Islet of Langerhans (tissue), 1 donor: ENCODE results near the gene FOLR1.
"Not testable (repeated sequence)": the region's sequence is repeated elsewhere in the genome, so short reads cannot be mapped to it uniquely, and the experiment has no call there.

Experiments used
- FAIRE-seq: peaks from one replicate; lab custom pipeline; 2011; peaks lifted over from hg19 to GRCh38; lab: Jason Lieb, UNC

The FOLR1 gene

GRCh38 chr11:72191961-72192381 lies at the start of gene FOLR1:
FOLR1 (plus strand) TSS chr11:72192140; CDS start chr11:72192174, 34 bp downstream.
- no peak for FAIRE-seq

DNA sequence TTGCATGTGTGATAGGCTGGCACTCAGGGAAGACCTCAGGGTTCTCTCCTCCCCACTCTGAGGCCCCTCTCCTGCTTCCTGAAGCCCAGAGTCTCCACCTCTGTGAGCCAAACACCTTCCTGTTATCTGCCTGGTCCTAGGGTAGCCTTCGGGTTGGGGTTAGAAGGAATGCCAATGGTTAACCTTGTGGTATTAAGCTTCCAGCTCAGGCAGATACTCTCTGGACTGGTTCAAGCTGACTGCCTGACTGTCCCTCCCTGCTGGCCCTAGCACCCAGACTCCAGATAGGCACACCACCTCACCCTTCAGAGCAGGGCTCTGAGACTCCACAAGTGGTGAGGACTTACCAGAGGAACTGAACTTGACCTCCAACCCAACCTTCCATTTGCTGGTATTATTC lies 49.4 kb upstream of the FOLR1 start:
- FAIRE-seq, result not testable (repeated sequence)

GRCh38 chr11:72144807-72145565 lies 47.0 kb upstream of the FOLR1 start:
- no peak for FAIRE-seq

- no peak for FAIRE-seq
Observed at GRCh38 chr11:72146625-72147024, 45.3 kb upstream of the FOLR1 start.

GRCh38 chr11:72150882-72151281 lies 41.1 kb upstream of the FOLR1 start:
- no peak for FAIRE-seq

- FAIRE-seq, result not testable (repeated sequence)
Observed at GRCh38 chr11:72153874-72154273, 38.1 kb upstream of the FOLR1 start.

GRCh38 chr11:72154816-72155215 lies 37.1 kb upstream of the FOLR1 start:
- no peak for FAIRE-seq

- FAIRE-seq, result no peak
Observed at GRCh38 chr11:72155751-72156150, 36.2 kb upstream of the FOLR1 start.

DNA sequence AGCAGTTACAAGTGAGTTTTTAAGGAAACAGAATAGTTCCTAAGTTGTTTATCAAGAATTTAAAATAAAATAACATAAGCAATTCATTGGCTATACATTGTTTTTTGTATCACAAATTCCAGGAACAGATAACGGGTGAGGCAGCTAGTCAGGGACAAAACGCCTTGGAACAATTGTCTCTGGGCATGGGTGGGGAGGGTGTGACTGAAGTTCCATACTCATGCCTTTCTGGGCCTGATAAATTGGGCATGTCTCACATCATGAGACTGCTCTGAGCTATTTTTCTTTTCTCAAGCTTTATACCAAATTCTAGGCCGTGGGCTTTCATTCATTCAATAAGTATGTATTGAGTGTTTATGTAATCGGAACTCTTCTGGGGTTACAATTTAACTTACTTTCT lies 34.8 kb upstream of the FOLR1 start:
- no peak for FAIRE-seq

DNA sequence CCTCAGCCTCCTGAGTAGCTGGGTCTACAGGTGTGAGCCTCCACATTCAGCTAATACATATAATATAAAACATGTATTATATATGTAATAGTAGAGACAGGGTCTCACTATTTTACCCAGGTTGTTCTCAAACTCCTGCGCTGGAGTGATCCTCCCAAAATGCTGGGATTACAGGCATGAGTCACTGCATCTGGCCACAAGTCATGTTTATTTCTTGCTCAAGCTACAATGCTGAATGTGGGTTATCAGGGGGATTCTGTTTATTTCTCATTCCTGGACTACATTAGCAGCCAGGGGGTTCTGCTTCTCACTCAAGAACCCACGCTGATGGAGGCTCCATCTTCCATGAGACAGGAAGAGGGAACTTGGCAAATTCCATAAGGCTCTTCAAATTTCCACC lies 31.6 kb upstream of the FOLR1 start:
- no peak for FAIRE-seq

DNA sequence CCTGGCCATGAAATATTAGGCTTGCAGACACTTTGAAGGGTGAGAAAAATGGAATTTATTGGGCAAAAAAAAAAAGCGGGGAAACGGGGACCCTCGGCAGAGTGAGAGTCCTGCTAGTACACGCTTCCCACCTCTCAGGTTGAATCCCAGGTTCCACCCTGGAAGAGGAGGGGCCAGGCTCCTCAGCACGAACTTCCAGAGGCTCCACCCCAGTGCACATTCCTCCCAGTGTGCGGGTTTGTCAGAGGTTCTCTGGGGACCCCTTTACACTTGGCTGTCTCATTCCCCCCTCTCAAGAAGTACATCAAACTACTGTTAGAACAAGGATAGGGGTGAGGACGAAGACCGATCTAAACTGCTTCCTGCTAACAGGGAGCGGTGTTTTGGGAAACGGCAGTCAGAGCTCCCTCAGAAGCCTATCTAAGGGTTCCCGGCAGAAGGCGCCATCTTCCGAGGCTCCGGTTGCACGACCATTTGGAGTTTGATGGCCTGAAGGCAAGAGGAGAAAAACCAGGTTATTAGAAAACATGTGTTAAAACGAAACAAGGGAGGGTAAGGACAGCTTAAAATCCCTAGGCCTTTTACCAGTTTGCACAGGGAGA lies 28.9 kb upstream of the FOLR1 start:
- FAIRE-seq, result no peak

DNA sequence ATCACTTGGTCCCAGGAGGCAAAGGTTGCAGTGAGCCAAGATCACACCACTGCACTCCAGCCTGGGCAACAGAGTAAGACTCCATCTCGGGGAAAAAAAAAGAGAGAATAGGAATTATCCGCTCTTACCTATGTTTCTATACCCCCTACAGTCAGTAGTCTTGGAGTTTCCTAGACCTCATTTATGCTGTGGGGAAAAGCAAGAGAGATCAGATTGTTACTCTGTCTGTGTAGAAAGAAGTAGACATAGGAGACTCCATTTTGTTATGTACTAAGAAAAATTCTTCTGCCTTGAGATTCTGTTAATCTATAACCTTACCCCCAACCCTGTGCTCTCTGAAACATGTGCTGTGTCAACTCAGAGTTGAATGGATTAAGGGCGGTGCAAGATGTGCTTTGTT lies 27.8 kb upstream of the FOLR1 start:
- FAIRE-seq, result not testable (repeated sequence)

DNA sequence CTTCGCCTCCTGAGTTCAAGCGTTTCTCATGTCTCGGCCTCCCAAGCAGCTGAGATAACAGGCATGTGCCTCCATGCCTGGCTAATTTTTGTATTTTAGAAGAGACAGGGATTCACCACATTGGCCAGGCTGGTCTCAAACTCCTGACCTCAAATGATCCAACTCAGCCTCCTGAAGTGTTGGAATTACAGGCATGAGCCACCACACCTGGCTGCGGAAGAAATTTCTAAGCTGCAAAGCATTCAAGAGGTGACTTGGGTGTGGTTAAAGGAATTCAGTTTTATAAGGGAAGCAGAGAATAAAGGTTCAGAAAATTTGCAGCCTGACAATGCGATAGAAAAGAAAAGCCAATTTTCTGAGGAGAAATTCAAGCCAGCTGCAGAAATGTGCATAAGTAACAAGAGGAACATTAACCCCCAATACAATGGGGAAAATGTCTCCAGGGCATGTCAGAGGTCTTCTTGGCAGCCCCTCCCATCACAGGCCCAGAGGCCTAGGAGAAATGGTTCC lies 22.8 kb upstream of the FOLR1 start:
- FAIRE-seq, result not testable (repeated sequence)

DNA sequence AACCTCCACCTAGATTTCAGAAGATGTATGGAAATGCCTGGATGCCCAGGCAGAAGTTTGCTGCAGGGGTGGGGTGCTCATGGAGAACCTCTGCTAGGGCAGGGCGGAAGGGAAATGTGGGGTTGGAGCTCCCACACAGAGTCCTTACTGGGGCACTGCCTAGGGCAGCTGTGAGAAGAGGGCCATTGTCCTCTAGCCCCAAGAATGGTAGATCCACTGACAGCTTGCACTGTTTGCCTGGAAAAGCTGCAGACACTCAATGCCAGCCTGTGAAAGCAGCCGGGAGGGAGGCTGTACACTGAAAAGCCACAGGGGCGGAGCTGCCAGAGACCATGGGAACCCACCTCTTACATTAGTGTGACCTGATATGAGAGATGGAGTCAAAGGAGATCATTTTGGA lies 22.2 kb upstream of the FOLR1 start:
- not testable (repeated sequence) for FAIRE-seq

- not testable (repeated sequence) for FAIRE-seq
Observed at GRCh38 chr11:72172043-72172442, 19.9 kb upstream of the FOLR1 start.

GRCh38 chr11:72173291-72173690 lies 18.6 kb upstream of the FOLR1 start:
- FAIRE-seq, result no peak

GRCh38 chr11:72174302-72175070 lies 17.5 kb upstream of the FOLR1 start:
- no peak for FAIRE-seq

GRCh38 chr11:72177656-72178055 lies 14.3 kb upstream of the FOLR1 start:
- no peak for FAIRE-seq

GRCh38 chr11:72179049-72179803 lies 12.7 kb upstream of the FOLR1 start:
- FAIRE-seq, result no peak

GRCh38 chr11:72179804-72180396 lies 12.0 kb upstream of the FOLR1 start:
- FAIRE-seq, result no peak

DNA sequence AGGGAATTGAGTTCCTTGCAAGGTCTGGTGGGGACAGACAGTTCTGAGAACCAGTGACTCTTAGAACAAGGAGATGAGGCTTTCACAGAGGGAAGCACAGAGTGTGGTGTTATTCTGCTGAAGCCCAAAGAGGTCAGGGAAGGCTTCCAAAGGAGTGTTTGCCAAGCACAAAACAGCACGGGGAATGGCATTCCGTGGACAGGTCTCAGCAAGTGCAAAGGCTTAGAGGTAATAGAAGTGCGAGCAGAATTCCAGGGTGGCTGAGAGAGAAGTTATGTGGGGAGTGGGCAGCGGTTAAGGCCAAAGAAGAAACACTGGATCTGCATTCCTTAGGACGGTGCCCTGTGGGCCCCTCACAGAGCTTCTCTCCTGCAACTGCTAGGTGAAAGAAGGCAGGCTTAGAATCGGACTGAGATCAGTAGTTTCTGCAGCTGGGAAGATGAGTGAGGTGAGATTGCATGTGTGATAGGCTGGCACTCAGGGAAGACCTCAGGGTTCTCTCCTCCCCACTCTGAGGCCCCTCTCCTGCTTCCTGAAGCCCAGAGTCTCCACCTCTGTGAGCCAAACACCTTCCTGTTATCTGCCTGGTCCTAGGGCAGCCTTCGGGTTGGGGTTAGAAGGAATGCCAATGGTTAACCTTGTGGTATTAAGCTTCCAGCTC lies 10.9 kb upstream of the FOLR1 start:
- FAIRE-seq, result not testable (repeated sequence)
